Suppressor macrophage treated with lipopolysaccharide for 1 hour (primary cell): ENCODE results near the gene TPCN1.

Source experiments
- DNase-seq, 3 donors: peaks; one replicate each; pipeline ENCODE4 v3.0.0-alpha.2; 2020 to 2022

Gene TPCN1

GRCh38 chr12:113347107-113347506, 125.8 kb downstream of the TPCN1 start:
- no peak for DNase-seq

GRCh38 chr12:113347892-113348291, 126.6 kb downstream of the TPCN1 start:
- no peak for DNase-seq
